PC-3 (cell line): ENCODE data around the gene ACAT2.

Experiments
- CTCF ChIP-seq: fragments of 300-600 bp; sonication (generic); conservative IDR thresholded peaks from 2 replicates; pipeline ENCODE4 v1.5.1; 2017; ENCODE audit warnings: antibody characterized with exemption, low read depth, mild to moderate bottlenecking, low read length
- EZH2 ChIP-seq: fragments of 300-600 bp; sonication (generic); IDR thresholded peaks from one replicate; pipeline ENCODE4 v1.6.1; 2017; ENCODE audit warnings: antibody characterized with exemption, mild to moderate bottlenecking, low read length; ENCODE audit not compliant: unreplicated experiment
- EZH2phosphoT487 ChIP-seq: fragments of 300-600 bp; sonication (generic); IDR thresholded peaks from 2 replicates; pipeline ENCODE4 v1.6.1; 2018; ENCODE audit warnings: mild to moderate bottlenecking, antibody characterized with exemption, low read length, borderline replicate concordance

- TF ChIP-seq CTCF (no peak), EZH2 (no peak), EZH2phosphoT487 (no peak)
These were observed 19.7 kb upstream of the ACAT2 start for GRCh38 chr6:159742165-159742564.
